Measurements from ENCODE around the gene FAXDC2.

DNA sequence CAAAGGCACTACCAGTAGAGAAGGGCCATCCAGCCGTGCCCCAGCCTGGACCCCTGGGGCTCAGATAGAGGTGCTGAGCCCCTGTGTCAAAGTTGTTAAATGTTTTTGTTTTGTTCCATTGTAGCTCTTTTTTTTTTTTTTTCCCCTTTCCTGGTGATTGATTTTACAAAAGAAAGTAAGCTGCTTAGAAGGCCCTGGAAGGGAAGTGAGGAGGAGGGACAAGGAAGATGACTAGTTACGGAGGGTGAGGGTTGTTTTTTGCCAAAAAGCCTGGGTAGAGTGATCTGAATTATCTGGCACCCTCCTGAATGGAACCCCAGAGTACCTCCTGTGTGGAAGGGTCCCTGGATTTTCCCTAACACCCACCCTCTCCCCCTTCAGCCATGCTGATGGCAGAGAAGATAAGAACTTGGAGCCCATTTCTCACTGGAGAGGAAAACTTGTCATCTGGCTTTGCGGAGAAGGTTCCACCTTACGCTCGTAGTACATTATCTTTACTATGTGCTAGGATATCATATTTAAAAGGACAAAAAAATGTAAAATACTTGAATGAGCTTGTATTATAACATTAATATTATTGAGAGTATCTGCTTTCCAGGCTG lies 33.4 kb downstream of the FAXDC2 start:
- TF ChIP-seq, protein P1, sequence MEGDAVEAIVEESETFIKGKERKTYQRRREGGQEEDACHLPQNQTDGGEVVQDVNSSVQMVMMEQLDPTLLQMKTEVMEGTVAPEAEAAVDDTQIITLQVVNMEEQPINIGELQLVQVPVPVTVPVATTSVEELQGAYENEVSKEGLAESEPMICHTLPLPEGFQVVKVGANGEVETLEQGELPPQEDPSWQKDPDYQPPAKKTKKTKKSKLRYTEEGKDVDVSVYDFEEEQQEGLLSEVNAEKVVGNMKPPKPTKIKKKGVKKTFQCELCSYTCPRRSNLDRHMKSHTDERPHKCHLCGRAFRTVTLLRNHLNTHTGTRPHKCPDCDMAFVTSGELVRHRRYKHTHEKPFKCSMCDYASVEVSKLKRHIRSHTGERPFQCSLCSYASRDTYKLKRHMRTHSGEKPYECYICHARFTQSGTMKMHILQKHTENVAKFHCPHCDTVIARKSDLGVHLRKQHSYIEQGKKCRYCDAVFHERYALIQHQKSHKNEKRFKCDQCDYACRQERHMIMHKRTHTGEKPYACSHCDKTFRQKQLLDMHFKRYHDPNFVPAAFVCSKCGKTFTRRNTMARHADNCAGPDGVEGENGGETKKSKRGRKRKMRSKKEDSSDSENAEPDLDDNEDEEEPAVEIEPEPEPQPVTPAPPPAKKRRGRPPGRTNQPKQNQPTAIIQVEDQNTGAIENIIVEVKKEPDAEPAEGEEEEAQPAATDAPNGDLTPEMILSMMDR (IDR thresholded peaks at IDR 0.05) = no peak
- no peak for TF ChIP-seq EZH2phosphoT487 (IDR thresholded peaks at IDR 0.05)

All from neural progenitor cell (in vitro differentiated cells).